NCI-H1694 (cell line): ENCODE measurements around the gene LHX4.

ENCODE experiments used
- DNase-seq: peaks from one replicate; lab custom pipeline; 2025; lab: John Stamatoyannopoulos, UW

LHX4 gene

GRCh38 chr1:180243517-180244221 is 13.6 kb downstream of the LHX4 start:
- no peak for DNase-seq

GRCh38 chr1:180244840-180245239 is 14.8 kb downstream of the LHX4 start:
- DNase-seq, result no peak

- no peak for DNase-seq
Observed at GRCh38 chr1:180246579-180246978, 16.5 kb downstream of the LHX4 start.

- DNase-seq, result no peak
Observed at GRCh38 chr1:180247061-180247460, 17.0 kb downstream of the LHX4 start.

GRCh38 chr1:180247580-180247979 is 17.5 kb downstream of the LHX4 start:
- no peak for DNase-seq

- DNase-seq, result no peak
Observed at GRCh38 chr1:180248176-180248575, 18.1 kb downstream of the LHX4 start.

GRCh38 chr1:180248731-180249681 is 18.9 kb downstream of the LHX4 start:
- DNase-seq, result peak; percentile 91

GRCh38 chr1:180249725-180250498 is 19.8 kb downstream of the LHX4 start:
- DNase-seq, result no peak

- DNase-seq, result no peak
Observed at GRCh38 chr1:180250499-180250770, 20.4 kb downstream of the LHX4 start.

GRCh38 chr1:180250883-180251509 is 20.9 kb downstream of the LHX4 start:
- no peak for DNase-seq

GRCh38 chr1:180251526-180252305 is 21.7 kb downstream of the LHX4 start:
- no peak for DNase-seq

- peak; percentile 48 for DNase-seq
Observed at GRCh38 chr1:180252638-180253536, 22.8 kb downstream of the LHX4 start.

GRCh38 chr1:180253585-180254495 is 23.8 kb downstream of the LHX4 start:
- DNase-seq, result no peak

- DNase-seq, result no peak
Observed at GRCh38 chr1:180254496-180254819, 24.4 kb downstream of the LHX4 start.

- DNase-seq, result no peak
Observed at GRCh38 chr1:180254854-180255253, 24.8 kb downstream of the LHX4 start.

- no peak for DNase-seq
Observed at GRCh38 chr1:180255536-180256340, 25.7 kb downstream of the LHX4 start.

GRCh38 chr1:180256341-180257027 is 26.4 kb downstream of the LHX4 start:
- no peak for DNase-seq

- DNase-seq, result no peak
Observed at GRCh38 chr1:180257028-180257386, 26.9 kb downstream of the LHX4 start.
